GM12874 (cell line): ENCODE results near the gene SEC62.

Source experiments
- CTCF ChIP-seq: IDR thresholded peaks from 2 replicates; pipeline ENCODE4 v1.5.1; 2011; ENCODE audit warnings: low read depth, mild to moderate bottlenecking, control low read depth, low read length, moderate library complexity; ENCODE audit not compliant: insufficient read depth

SEC62 gene

GRCh38 chr3:170038434-170039110, 72.0 kb downstream of the SEC62 start:
- peak; percentile 17; the same call in 1 of the 2 replicates for TF ChIP-seq CTCF

- no peak for TF ChIP-seq CTCF
Observed at GRCh38 chr3:170040418-170040817, 73.8 kb downstream of the SEC62 start.

- no peak for TF ChIP-seq CTCF
Observed at GRCh38 chr3:170043506-170043905, 76.9 kb downstream of the SEC62 start.

GRCh38 chr3:170044271-170044670, 77.7 kb downstream of the SEC62 start:
- TF ChIP-seq CTCF, result no peak

- TF ChIP-seq CTCF, result no peak
Observed at GRCh38 chr3:170044795-170045244, 78.2 kb downstream of the SEC62 start.

GRCh38 chr3:170046269-170047132, 79.9 kb downstream of the SEC62 start:
- no peak for TF ChIP-seq CTCF

- no peak for TF ChIP-seq CTCF
Observed at GRCh38 chr3:170047133-170047404, 80.5 kb downstream of the SEC62 start.
